ENCODE data around the gene SCYGR1. TPM values are rescaled to one million over a fixed set of nuclear protein-coding genes. Genes with fewer than 3 reads are reported as not detected.

Gene SCYGR1
- polyA plus RNA-seq, 1 donor (not counting 4 experiments of a cell fraction or from before 2014, with no cell fraction given): not detected

- H3K36me3 ChIP-seq (ENCODE audit: control insufficient read depth in 2 of 2, extremely low read depth in 1 of 2, insufficient read depth in 2 of 2, low read length in 2 of 2): peaks cover 4 to 7% of the 10 kb centered on the region in 2 experiments
These were observed 47.6 kb downstream of the SCYGR1 start for GRCh38 chr2:227340106-227340505.

GRCh38 chr2:227339098-227339599, 48.6 kb downstream of the SCYGR1 start:
- Histone ChIP-seq H3K27ac (ENCODE audit: control insufficient read depth, insufficient read depth, low read length) (no peak overlapping the region), H3K9me1 (ENCODE audit: control insufficient read depth, extremely low read depth, insufficient read depth, low read length) (no peaks in the 10 kb centered on the region), H3K36me3 (ENCODE audit: control insufficient read depth in 2 of 2, extremely low read depth in 1 of 2, insufficient read depth in 2 of 2, low read length in 2 of 2) (peaks cover 6 to 7% of the 10 kb centered on the region in 2 experiments), H3K4me1 (ENCODE audit: control insufficient read depth, extremely low read depth, insufficient read depth, low read length) (no peaks in the 10 kb centered on the region), H3K27me3 (ENCODE audit: control insufficient read depth, extremely low read depth, insufficient read depth, low read length) (no peaks in the 10 kb centered on the region), H3K79me2 (ENCODE audit: control insufficient read depth, insufficient read depth, low read length) (no peaks in the 10 kb centered on the region), H3K4me2 (ENCODE audit: control insufficient read depth, extremely low read depth, insufficient read depth, low read depth, low read length) (no peak overlapping the region), H2AFZ (ENCODE audit: control insufficient read depth, low read length) (no peak overlapping the region), H4K20me1 (ENCODE audit: control insufficient read depth, extremely low read depth, insufficient read depth, low read length) (no peaks in the 10 kb centered on the region), H3K4me3 (ENCODE audit: control insufficient read depth in 2 of 3, extremely low read depth in 1 of 3, insufficient read depth in 2 of 3, low read depth in 1 of 3, low read length in 3 of 3) (no peak overlapping the region), H3K9me3 (ENCODE audit: control insufficient read depth, low read depth, low read length) (no peaks in the 10 kb centered on the region), H3K9ac (ENCODE audit: control insufficient read depth, extremely low read depth, insufficient read depth, low read length) (no peak overlapping the region)
- TF ChIP-seq EZH2 (IDR thresholded peaks at IDR 0.05; ENCODE audit: low read length): no peak
- no peak for TF ChIP-seq CTCF (optimal IDR thresholded peaks at IDR 0.05 in 1 of 3, IDR thresholded peaks at IDR 0.05 in 1 of 3, conservative IDR thresholded peaks at IDR 0.05 in 1 of 3; ENCODE audit: extremely low read depth in 1 of 3, insufficient read depth in 2 of 3, low read length in 3 of 3)
- dilution Hi-C loops (cut with MboI; ENCODE audit: extremely low pct_ligation_motif_present, low sequenced_read_pairs): no loop called here
- DNase-seq (ENCODE audit: low read depth, low spot score) (no peak), FAIRE-seq (peak; percentile 13)

More at GRCh38 chr2:227340106-227340505, 47.6 kb downstream of the SCYGR1 start:
- Histone ChIP-seq H4K20me1 (ENCODE audit: control insufficient read depth, extremely low read depth, insufficient read depth, low read length) (no peaks in the 10 kb centered on the region), H3K27ac (ENCODE audit: control insufficient read depth, insufficient read depth, low read length) (no peak overlapping the region), H3K9ac (ENCODE audit: control insufficient read depth, extremely low read depth, insufficient read depth, low read length) (no peak overlapping the region), H3K27me3 (ENCODE audit: control insufficient read depth, extremely low read depth, insufficient read depth, low read length) (no peaks in the 10 kb centered on the region), H2AFZ (ENCODE audit: control insufficient read depth, low read length) (no peak overlapping the region), H3K79me2 (ENCODE audit: control insufficient read depth, insufficient read depth, low read length) (no peaks in the 10 kb centered on the region), H3K4me1 (ENCODE audit: control insufficient read depth, extremely low read depth, insufficient read depth, low read length) (no peaks in the 10 kb centered on the region), H3K4me3 (ENCODE audit: control insufficient read depth in 2 of 3, extremely low read depth in 1 of 3, insufficient read depth in 2 of 3, low read depth in 1 of 3, low read length in 3 of 3) (no peak overlapping the region), H3K4me2 (ENCODE audit: control insufficient read depth, extremely low read depth, insufficient read depth, low read depth, low read length) (no peak overlapping the region), H3K9me3 (ENCODE audit: control insufficient read depth, low read depth, low read length) (no peaks in the 10 kb centered on the region), H3K9me1 (ENCODE audit: control insufficient read depth, extremely low read depth, insufficient read depth, low read length) (no peaks in the 10 kb centered on the region)
- DNase-seq (ENCODE audit: low read depth, low spot score) (no peak), FAIRE-seq (no peak)
- TF ChIP-seq EZH2 (IDR thresholded peaks at IDR 0.05; ENCODE audit: low read length): no peak
- dilution Hi-C loops (cut with MboI; ENCODE audit: extremely low pct_ligation_motif_present, low sequenced_read_pairs): no loop called here

Other genes with a start within 250 kb of the SCYGR1 start
- gene COL4A4, start 223.7 kb downstream of the SCYGR1 start, polyA plus RNA-seq: 0.01 to 0.03 TPM in 2 of 3 replicates, not detected in the other
- gene COL4A3, start 223.3 kb downstream of the SCYGR1 start, polyA plus RNA-seq: not detected in 3 replicates
- gene MFF, start 62.7 kb downstream of the SCYGR1 start, polyA plus RNA-seq: 38.3 to 72.5 TPM (median 62.8 TPM) in 3 replicates
- not detected in 3 replicates for gene TM4SF20, start 8.6 kb downstream of the SCYGR1 start, polyA plus RNA-seq
- gene AGFG1, start 84.2 kb upstream of the SCYGR1 start, polyA plus RNA-seq: 111 to 125 TPM (median 111 TPM) in 3 replicates
- not detected in 3 replicates for gene SCYGR2, start 210.9 kb upstream of the SCYGR1 start, polyA plus RNA-seq
- not detected in 3 replicates for gene SCYGR3, start 226.9 kb upstream of the SCYGR1 start, polyA plus RNA-seq
- gene SCYGR4, start 229.5 kb upstream of the SCYGR1 start, polyA plus RNA-seq: not detected in 3 replicates

All from keratinocyte (primary cell).